Left lung (tissue), 10 donors: ENCODE results near the gene PPP1R3D. TPM values are rescaled to one million over a fixed set of nuclear protein-coding genes. Genes with fewer than 3 reads are reported as not detected.
"Not testable (repeated sequence)": the region's sequence is repeated elsewhere in the genome, so short reads cannot be mapped to it uniquely, and the experiment has no call there.

Source experiments
- ATAC-seq: fragments of 200-7000 bp; cut with Tn5 transposase; one replicate; pipeline ENCODE4 v1.9.1; 2020; ENCODE audit warnings: moderate library complexity
- DNase-seq, 4 donors: peaks; one replicate each; pipeline ENCODE4 v3.0.0-alpha.2; 2013 to 2020
- H3K27ac ChIP-seq, 2 donors: fragments of 200-600 bp; sonication (generic) in 1 of 2; one replicate each; pipeline versions ENCODE4 v1.5.0 to v1.8.0; 2020 to 2021
- H3K27me3 ChIP-seq, 2 donors: fragments of 200-600 bp; sonication (generic) in 1 of 2; one replicate each; pipeline versions ENCODE4 v1.5.0 to v1.8.0; 2020 to 2021
- H3K36me3 ChIP-seq, 2 donors: fragments of 200-600 bp; sonication (generic) in 1 of 2; one replicate each; pipeline versions ENCODE4 v1.5.0 to v1.8.0; 2020 to 2021
- H3K4me1 ChIP-seq, 2 donors: fragments of 200-600 bp; one replicate each; pipeline ENCODE4 v1.8.0; 2021
- H3K4me3 ChIP-seq, 2 donors: fragments of 200-600 bp; sonication (generic) in 1 of 2; one replicate each; pipeline versions ENCODE4 v1.5.0 to v1.8.0; 2020 to 2021; ENCODE audit warnings: mild to moderate bottlenecking in 1 of 2
- H3K9me3 ChIP-seq, 2 donors: fragments of 200-600 bp; sonication (generic) in 1 of 2; one replicate each; pipeline versions ENCODE4 v1.5.0 to v1.8.0; 2020 to 2021
- CTCF ChIP-seq, 2 donors: fragments of 200-600 bp; sonication (generic) in 1 of 2; IDR thresholded peaks; one replicate each; pipeline versions ENCODE4 v1.5.0 to v1.8.0; 2021; ENCODE audit warnings: antibody characterized with exemption in 2 of 2
- intact Hi-C, 2 donors: fragments of 100-400 bp; cut with DNase I; formaldehyde crosslinking; loops; one replicate each; pipeline versions ENCODE4 v1.11.2 to v1.14.2; 2022
- polyA plus RNA-seq, 6 donors: library from polyadenylated mRNA; unstranded; fragments of 120-200 nt; gene quantifications; one replicate each; pipeline ENCODE4 v1.2.1, GENCODE V29; 2013; ENCODE audit not compliant: insufficient read length in 6 of 6
- total RNA-seq, 2 donors: library from RNA; stranded (reverse); fragmentation: NEBNext Ultra II Directional; extraction: Animal tissue kit (Norgen Biotek cat#: 25700); gene quantifications; one replicate each; pipeline ENCODE4 v1.2.1, GENCODE V29; 2021
- donor health status: DM: no; HTN: yes; CAD: no.
- donor health status: DM: no; HTN: no; CAD: no.

The PPP1R3D gene
- total and polyA plus RNA-seq, 8 donors, result 5.4 to 13.4 (median 5.7) TPM

GRCh38 chr20:59961423-59961822 is 21.3 kb upstream of the PPP1R3D start:
- no peak for TF ChIP-seq CTCF (IDR thresholded peaks at IDR 0.05)
- no peaks in the 10 kb centered on the region for H3K36me3 ChIP-seq
- no peak overlapping the region for H3K27ac ChIP-seq
- DNase-seq (no peak), ATAC-seq (no peak)
- H3K4me1 ChIP-seq, result peaks cover 0 to 6% of the 10 kb centered on the region in 2 donors
- H3K4me3 ChIP-seq, result no peak overlapping the region
- no peaks in the 10 kb centered on the region for H3K9me3 ChIP-seq
- intact Hi-C loops, result no loop called here
- H3K27me3 ChIP-seq, result no peaks in the 10 kb centered on the region

GRCh38 chr20:59958626-59959025 is 18.5 kb upstream of the PPP1R3D start:
- no peak overlapping the region for H3K4me3 ChIP-seq
- ATAC-seq (no peak), DNase-seq (no peak)
- no peak overlapping the region for H3K27ac ChIP-seq
- no peaks in the 10 kb centered on the region for H3K36me3 ChIP-seq
- H3K9me3 ChIP-seq, result no peaks in the 10 kb centered on the region
- no peaks in the 10 kb centered on the region for H3K27me3 ChIP-seq
- no peak for TF ChIP-seq CTCF (IDR thresholded peaks at IDR 0.05)
- H3K4me1 ChIP-seq, result no peaks in the 10 kb centered on the region
- intact Hi-C loops, result no loop called here

- H3K9me3 ChIP-seq, result no peaks in the 10 kb centered on the region
- H3K27ac ChIP-seq, result no peak within 1 kb of the TSS
- no peak for TF ChIP-seq CTCF (IDR thresholded peaks at IDR 0.05)
- no peaks in the 10 kb centered on the region for H3K4me1 ChIP-seq
- DNase-seq (no peak), ATAC-seq (no peak)
- intact Hi-C loops, result no loop called here
- H3K36me3 ChIP-seq, result peaks cover 0 to 2% of the 10 kb centered on the region in 2 donors
- no peaks in the 10 kb centered on the region for H3K27me3 ChIP-seq
- no peak within 1 kb of the TSS for H3K4me3 ChIP-seq
Observed at GRCh38 chr20:59958123-59958522, 18.0 kb upstream of the PPP1R3D start, which contains the start of gene CDH26. Gene CDH26, plus strand, starts transcription at chr20:59958423. Its CDS starts 304 bp downstream, at chr20:59958727.

- H3K27ac ChIP-seq, H3K9me3 ChIP-seq, H3K4me3 ChIP-seq, intact Hi-C loops, DNase-seq, H3K27me3 ChIP-seq, H3K4me1 ChIP-seq, H3K36me3 ChIP-seq, ATAC-seq: not testable (repeated sequence)
Observed at GRCh38 chr20:59957568-59957967, 17.5 kb upstream of the PPP1R3D start.

GRCh38 chr20:59955131-59955796 is 15.2 kb upstream of the PPP1R3D start:
- Histone ChIP-seq H3K27ac (no peak overlapping the region), H3K4me3 (no peak overlapping the region), H3K4me1 (no peaks in the 10 kb centered on the region), H3K9me3 (no peaks in the 10 kb centered on the region), H3K36me3 (peaks cover 0 to 6% of the 10 kb centered on the region in 2 donors), H3K27me3 (no peaks in the 10 kb centered on the region)
- TF ChIP-seq CTCF (IDR thresholded peaks at IDR 0.05), result no peak
- DNase-seq, result no peak
- intact Hi-C loops, result no loop called here
- peak; percentile 55 for ATAC-seq

- no peak for DNase-seq
- no peaks in the 10 kb centered on the region for H3K9me3 ChIP-seq
- no peaks in the 10 kb centered on the region for H3K27me3 ChIP-seq
- peaks cover 0 to 9% of the 10 kb centered on the region in 2 donors for H3K36me3 ChIP-seq
- no peak overlapping the region for H3K4me3 ChIP-seq
- no peak overlapping the region for H3K27ac ChIP-seq
- intact Hi-C loops, result no loop called here
- no peaks in the 10 kb centered on the region for H3K4me1 ChIP-seq
- ATAC-seq, result no peak
- TF ChIP-seq CTCF (IDR thresholded peaks at IDR 0.05), result no peak
Observed at GRCh38 chr20:59954718-59955117, 14.6 kb upstream of the PPP1R3D start.
